GM19351 (cell line): ENCODE results near the gene SDHAF1.

Experiments
- ATAC-seq: cut with Tn5 transposase; IDR thresholded peaks from one replicate; pipeline ENCODE4 v1.9.1; 2021; ENCODE audit warnings: mild to moderate bottlenecking, moderate library complexity; ENCODE audit not compliant: unreplicated experiment

SDHAF1 gene

GRCh38 chr19:35986664-35987570 is 8.1 kb upstream of the SDHAF1 start:
- ATAC-seq: no peak

- ATAC-seq: no peak
These were observed 7.5 kb upstream of the SDHAF1 start for GRCh38 chr19:35987571-35987896.

DNA sequence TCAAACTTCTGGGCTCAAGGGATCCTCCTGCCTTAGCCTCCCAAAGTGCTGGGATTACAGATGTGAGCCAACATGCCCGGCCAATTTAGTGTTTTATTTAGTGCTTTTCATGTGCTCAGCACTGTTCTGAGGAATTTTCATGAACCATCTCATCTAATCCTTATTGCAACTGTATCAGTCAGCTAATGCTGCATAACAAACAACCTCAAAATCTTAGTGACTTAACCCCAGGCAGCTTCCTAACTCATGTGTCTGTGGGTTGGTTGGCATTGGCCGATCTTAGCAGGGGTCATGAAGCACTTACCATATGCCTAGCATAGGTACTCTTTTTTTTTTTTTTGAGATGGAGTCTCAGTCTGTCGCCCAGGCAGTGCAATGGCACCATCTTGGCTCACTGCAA is 6.2 kb upstream of the SDHAF1 start:
- no peak for ATAC-seq

- ATAC-seq: no peak
These were observed 4.8 kb upstream of the SDHAF1 start for GRCh38 chr19:35990156-35990555.

DNA sequence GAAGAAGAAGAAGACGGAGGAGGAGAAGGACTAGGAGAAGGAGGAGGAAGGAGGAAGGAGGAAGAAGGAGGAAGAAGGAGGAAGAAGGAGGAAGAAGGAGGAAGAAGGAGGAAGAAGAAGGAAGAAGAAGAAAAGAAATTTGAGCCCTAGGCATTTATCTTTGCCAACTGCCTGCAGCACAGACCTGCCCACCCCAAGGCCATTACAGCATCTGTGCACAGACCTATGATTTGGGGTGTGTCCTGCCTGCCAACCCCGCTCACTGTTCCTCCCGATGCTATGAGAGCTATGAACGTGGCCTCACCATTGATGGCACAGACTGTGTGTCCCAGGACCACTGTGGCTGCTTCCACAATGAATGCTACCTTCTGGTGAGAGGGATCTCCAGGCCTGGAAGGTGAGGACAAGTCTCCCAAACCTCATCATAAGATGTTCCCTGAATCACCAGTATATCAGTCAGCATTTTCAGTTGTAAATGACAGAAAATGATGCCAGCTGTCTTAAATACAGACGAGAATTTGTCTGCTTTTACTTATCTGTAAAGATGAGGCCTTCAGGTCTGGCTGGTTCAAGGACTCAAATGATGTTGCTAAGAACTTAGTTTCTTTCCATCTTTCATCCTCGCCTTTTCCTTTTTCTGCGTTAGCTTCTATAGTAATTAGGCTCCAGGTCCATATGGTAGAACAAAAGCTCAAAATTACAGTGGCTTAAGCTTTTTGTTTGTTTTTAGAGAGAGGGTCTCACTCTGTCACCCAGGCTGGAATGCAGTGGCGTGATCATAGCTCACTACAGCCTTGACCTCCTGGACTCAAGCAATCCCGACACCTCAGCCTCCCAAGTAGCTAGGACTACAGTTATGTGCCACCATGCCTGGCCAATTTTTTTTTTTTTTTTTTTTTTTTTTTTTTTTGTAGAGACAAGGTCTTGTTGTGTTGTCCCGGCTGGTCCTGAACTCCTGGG is 3.9 kb upstream of the SDHAF1 start:
- ATAC-seq: no peak

DNA sequence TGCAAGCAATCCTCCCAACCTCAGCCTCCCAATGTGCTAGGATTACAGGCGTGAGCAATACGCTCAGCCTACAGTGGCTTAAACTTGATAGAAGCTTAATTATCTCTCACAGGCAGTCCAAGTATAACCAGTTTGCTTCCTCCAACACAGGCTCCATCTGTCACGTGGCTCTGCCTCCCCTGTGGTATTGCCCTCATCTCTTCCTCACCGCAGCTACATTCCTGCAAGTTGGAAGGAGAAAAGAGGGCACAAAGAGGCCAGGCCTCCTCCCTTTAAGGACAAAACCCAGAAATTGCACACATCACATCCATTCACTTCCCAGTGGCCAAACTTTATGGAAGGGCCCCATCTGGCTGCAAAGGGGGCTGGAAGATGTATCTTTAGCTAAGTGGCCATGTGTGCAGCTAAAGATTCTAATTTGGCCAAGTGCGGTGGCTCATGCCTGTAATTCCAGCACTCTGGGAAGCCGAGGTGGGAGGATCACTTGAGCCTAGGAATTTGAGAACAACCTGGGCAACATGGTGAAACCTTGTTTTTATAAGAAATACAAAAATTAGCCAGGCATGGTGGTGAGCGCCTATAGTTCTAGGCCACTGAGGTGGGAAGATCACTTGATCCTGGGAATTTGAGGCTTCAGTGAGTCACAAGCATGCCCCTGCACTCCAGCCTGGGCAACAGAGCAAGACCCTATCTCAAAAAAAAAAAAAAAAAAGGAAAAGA is 3.1 kb upstream of the SDHAF1 start:
- ATAC-seq: no peak

DNA sequence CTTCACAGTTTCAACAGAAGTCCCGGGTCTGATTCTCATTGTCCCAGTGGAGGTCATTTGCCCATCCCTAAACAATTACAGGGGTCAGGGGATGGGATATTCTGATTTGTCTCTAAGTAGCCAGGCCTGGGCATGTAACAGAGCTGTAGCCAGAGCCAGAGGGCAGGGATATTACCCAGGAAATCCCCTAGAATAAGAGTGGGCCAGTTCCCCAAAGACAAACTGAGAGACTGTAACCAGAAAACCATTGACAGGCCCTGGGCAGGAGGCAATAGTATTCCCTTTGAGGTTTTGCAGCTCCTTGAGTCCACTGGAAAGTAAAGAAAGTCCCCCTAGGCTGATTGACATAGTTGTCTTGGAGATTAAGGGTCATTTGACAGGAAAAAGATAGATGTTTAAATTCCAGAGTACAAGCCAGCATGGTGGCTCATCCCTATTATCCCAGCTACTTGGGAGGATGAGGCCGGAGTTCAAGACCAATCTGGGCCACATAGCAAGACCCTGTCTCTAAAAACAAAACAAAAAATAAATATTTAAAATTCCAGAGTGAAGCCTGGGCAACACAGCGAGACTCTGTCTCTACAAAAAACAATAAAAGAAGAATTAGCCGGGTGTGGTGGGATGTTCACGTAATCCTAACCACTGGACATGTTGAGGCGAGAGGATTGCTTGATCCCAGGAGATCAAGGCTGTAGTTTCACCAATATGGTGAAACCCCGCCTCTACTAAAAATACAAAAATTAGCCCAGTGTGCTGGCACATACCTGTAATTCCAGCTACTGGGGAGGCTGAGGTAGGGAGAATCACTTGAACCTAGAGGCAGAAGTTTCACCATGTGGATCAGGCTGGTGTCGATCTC is 1.9 kb upstream of the SDHAF1 start:
- no peak for ATAC-seq

DNA sequence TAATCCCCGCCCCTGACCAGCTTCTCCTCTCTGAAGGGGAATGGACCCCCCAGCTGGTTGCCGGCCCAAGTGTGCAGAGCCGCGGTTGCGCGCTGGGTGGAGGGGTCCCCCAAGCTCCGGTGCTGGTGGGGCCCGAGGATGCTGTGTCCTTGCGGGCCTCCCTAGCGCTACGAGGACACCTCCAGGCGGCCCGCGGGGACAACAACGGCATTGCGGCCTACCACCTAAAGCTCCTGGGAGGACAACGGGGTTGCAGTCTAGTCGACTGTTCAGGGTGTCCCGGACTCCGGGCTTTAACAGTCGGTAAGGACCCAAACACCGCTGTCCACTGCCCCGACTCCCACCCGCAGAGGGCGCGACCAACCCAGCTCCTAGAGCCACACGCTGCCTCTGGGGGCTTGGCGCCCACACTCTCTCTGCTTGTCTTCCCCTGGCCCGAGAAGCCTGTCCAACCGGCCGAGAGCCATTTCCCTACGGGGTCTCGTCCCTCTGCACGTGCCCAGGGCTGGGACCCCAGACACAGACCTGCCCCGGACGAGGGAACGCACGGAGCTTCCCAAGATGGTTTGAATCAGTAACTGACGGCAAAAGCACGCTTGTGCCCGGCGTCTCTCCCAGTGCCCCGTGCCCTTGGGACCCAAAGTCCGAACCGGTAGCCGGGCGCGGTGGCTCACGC is 927 bp upstream of the SDHAF1 start:
- no peak for ATAC-seq

GRCh38 chr19:35996777-35997176 is 1.8 kb downstream of the SDHAF1 start:
- ATAC-seq: no peak

GRCh38 chr19:36001605-36002004 is 6.6 kb downstream of the SDHAF1 start:
- no peak for ATAC-seq

DNA sequence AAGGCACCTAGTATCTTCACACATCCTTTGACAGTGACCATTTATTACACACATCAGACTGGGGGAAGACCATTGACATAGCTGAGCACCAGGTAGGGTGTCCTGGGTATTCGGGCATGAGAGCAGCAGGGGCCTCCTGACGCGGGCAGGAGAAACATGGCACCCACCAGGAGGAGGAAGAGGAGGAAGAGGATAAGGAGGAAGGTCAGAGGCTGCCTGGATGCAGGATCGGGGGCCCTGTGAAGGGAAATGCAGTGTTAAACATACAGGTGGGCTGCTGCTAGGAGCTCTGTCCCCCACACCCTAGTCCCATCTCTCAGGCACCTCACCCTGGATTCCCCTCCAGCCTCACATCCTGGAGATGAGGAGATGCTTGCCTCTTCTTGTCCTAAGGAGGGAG is 8.3 kb downstream of the SDHAF1 start:
- no peak for ATAC-seq

- ATAC-seq: no peak
These were observed 12.0 kb downstream of the SDHAF1 start for GRCh38 chr19:36006955-36007354.

- ATAC-seq: no peak
These were observed 13.5 kb downstream of the SDHAF1 start, which contains the start of gene SYNE4 for GRCh38 chr19:36008336-36008978. Gene SYNE4 (minus strand): TSS chr19:36008813. CDS start chr19:36008681, 132 bp downstream.

DNA sequence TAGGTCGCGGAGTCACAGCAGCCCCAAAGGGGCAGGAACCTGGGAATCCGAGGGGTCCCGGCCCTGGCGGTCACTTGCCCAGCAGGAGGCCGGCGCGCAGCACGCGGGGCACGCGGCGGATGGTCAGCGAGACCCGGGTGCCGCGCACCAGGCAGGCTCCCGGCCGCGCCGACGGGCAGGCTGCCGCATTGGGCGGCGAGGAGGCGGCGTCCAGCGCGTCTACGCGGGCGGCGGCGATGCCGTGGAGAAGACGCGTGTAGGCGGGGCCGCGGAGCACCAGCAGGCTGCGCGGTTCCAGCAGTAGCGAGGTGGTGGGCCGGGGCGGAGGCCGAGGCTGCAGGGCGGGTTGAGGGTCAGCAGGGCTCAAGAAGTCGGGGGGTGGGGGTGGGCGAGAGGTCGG is 14.2 kb downstream of the SDHAF1 start:
- no peak for ATAC-seq

DNA sequence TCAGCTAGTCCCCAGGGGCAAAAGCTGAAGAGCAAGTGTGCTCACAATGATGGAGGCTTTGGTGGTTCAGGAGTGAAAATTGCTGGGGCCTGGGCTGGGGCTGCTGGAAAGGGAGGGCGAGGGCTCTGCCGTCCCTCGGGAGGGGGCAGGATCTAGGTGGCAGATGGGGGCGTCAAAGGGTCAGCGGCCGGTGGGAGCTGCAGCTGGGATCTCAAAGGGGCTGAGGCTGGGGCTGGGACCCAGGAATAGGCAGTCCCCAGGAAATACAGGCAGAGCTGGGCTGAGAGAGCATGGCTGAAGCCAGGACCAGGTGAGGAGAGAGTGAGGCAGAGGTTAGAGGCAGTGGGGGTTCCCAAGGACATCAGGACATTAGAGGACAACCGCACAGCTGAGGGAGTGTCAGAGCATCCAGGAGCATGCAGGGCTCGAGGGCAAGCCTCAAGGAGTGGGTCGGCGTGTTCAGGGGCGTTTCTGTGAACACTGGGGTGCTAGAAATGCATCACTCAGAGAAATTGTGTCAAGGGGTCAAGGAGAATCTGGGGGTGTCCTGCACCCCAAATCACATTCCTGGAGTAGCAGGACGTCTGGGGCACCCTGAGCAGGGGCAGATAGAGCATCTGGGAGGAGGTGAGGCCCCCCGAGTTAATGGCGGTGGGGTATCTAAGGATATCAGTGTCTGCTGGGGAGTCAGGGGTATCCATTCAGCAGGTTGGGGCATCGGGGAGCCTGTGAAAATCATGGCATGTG is 14.8 kb downstream of the SDHAF1 start:
- ATAC-seq: no peak

- no peak for ATAC-seq
These were observed 15.4 kb downstream of the SDHAF1 start for GRCh38 chr19:36010402-36010801.

- ATAC-seq: no peak
These were observed 18.5 kb downstream of the SDHAF1 start for GRCh38 chr19:36013280-36014011.
